ENCODE data around the gene CERS6. TPM values are rescaled to one million over a fixed set of nuclear protein-coding genes. Genes with fewer than 3 reads are reported as not detected.
A peak's percentile ranks its signal among the peaks of the same experiment; 100 is the strongest.

The CERS6 gene
- total RNA-seq, 1 donor from 2014 or later, result 66.5 TPM

DNA sequence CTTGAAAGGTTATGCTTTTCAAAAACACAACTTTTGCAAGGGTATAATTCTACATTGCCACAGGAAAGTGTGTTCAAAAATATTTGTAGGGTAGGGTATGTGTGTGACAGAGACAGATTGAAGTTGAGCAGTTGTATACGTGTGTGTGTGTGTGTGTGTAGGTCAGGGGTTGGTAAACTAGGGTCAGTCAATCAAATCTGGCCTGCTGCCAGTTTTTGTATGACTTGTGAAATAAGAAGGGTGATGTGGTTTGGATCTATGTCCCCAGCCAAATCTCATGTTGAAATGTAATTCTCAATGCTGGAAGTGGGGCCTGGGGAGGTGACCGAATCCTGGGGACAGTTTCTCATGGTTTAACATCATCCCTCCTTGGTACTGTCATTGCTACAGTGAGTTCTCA lies 148.2 kb downstream of the CERS6 start:
- H3K4me3 Mint-ChIP-seq, result no peak overlapping the region
- H3K36me3 Mint-ChIP-seq, result peaks cover 48% of the 10 kb centered on the region
- DNase-seq (ENCODE audit: low spot score in 2 of 2, unreplicated experiment in 2 of 2), result no peak
- H3K27me3 Mint-ChIP-seq (ENCODE audit: low read depth), result no peaks in the 10 kb centered on the region
- H3K9me3 Mint-ChIP-seq, result peaks cover 31% of the 10 kb centered on the region
- peaks cover 16% of the 10 kb centered on the region for H3K4me1 Mint-ChIP-seq
- H3K27ac Mint-ChIP-seq, result no peak overlapping the region
- TF ChIP-seq, protein P1, sequence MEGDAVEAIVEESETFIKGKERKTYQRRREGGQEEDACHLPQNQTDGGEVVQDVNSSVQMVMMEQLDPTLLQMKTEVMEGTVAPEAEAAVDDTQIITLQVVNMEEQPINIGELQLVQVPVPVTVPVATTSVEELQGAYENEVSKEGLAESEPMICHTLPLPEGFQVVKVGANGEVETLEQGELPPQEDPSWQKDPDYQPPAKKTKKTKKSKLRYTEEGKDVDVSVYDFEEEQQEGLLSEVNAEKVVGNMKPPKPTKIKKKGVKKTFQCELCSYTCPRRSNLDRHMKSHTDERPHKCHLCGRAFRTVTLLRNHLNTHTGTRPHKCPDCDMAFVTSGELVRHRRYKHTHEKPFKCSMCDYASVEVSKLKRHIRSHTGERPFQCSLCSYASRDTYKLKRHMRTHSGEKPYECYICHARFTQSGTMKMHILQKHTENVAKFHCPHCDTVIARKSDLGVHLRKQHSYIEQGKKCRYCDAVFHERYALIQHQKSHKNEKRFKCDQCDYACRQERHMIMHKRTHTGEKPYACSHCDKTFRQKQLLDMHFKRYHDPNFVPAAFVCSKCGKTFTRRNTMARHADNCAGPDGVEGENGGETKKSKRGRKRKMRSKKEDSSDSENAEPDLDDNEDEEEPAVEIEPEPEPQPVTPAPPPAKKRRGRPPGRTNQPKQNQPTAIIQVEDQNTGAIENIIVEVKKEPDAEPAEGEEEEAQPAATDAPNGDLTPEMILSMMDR (IDR thresholded peaks at IDR 0.05; ENCODE audit: unreplicated experiment), result no peak

DNA sequence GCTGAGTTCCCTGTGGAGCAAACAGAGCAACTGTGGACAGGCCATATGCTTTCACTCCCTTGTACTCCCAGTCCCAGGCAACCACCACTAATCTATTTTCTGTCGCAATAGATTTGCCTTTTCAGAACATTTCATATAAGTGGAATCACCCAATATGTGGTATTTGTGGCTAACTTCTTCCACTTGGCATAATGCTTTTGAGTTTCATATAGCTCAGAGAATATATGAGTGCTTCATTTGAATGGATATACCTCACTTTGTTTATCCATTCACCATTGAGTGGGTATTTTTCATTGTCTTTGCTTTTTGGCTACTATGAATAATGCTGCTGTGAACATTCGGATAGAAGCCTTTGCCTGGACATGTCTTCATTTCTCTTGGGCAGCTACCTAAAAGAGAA lies 151.9 kb downstream of the CERS6 start:
- H3K4me1 Mint-ChIP-seq, result peaks cover 29% of the 10 kb centered on the region
- no peak overlapping the region for H3K27ac Mint-ChIP-seq
- peaks cover 57% of the 10 kb centered on the region for H3K36me3 Mint-ChIP-seq
- peaks cover 32% of the 10 kb centered on the region for H3K9me3 Mint-ChIP-seq
- H3K4me3 Mint-ChIP-seq, result no peak overlapping the region
- TF ChIP-seq, protein P1 (IDR thresholded peaks at IDR 0.05; ENCODE audit: unreplicated experiment), result no peak
- no peak for DNase-seq (ENCODE audit: low spot score in 2 of 2, unreplicated experiment in 2 of 2)
- no peaks in the 10 kb centered on the region for H3K27me3 Mint-ChIP-seq (ENCODE audit: low read depth)

DNA sequence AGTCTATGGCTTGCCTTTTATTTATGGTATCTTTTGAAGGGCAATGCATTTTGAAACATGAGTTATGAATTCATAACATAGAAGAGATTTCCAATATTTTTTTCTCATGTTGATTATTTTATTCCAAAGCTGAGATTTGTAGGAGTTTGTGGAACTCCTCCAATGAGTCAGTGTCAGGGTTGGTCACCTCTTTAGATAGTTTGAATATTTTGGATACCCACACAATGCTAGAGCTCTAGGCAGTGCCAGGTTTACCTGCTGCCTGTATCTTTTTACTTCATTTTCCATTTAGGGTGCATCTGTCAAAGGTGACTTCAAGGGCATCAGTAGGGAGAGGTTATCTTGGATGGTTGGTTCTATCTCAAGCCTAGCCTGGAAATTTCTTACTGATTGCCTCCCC lies 152.7 kb downstream of the CERS6 start:
- peaks cover 59% of the 10 kb centered on the region for H3K36me3 Mint-ChIP-seq
- H3K27me3 Mint-ChIP-seq (ENCODE audit: low read depth), result no peaks in the 10 kb centered on the region
- no peak overlapping the region for H3K4me3 Mint-ChIP-seq
- no peak for DNase-seq (ENCODE audit: low spot score in 2 of 2, unreplicated experiment in 2 of 2)
- peaks cover 32% of the 10 kb centered on the region for H3K9me3 Mint-ChIP-seq
- TF ChIP-seq, protein P1 (IDR thresholded peaks at IDR 0.05; ENCODE audit: unreplicated experiment), result no peak
- H3K4me1 Mint-ChIP-seq, result peaks cover 23% of the 10 kb centered on the region
- H3K27ac Mint-ChIP-seq, result no peak overlapping the region

DNA sequence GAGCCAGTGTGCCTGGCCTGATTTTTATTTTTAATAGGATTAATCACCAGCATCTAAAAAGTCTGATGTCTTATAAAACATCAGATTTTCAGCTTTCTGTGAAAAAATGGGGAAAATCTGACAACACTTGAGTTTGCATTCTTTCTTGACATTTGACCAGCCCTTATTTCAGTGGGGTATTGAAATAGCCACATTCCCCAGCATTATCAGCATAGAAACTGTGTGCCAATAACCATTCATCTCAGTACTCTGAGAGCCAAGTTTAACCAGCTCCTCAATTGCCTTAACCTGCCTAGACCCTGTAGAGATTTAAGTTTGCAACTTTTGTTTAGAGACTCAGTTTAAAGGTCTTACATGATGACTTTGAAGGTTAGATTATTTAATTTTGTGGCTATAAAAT lies 155.0 kb downstream of the CERS6 start:
- DNase-seq (ENCODE audit: low spot score in 2 of 2, unreplicated experiment in 2 of 2), result no peak
- Mint-ChIP-seq H3K27me3 (ENCODE audit: low read depth) (no peaks in the 10 kb centered on the region), H3K4me3 (no peak overlapping the region), H3K27ac (peak overlapping the region; percentile 22), H3K9me3 (peaks cover 34% of the 10 kb centered on the region), H3K4me1 (peaks cover 22% of the 10 kb centered on the region), H3K36me3 (peaks cover 62% of the 10 kb centered on the region)
- TF ChIP-seq, protein P1 (IDR thresholded peaks at IDR 0.05; ENCODE audit: unreplicated experiment), result no peak

DNA sequence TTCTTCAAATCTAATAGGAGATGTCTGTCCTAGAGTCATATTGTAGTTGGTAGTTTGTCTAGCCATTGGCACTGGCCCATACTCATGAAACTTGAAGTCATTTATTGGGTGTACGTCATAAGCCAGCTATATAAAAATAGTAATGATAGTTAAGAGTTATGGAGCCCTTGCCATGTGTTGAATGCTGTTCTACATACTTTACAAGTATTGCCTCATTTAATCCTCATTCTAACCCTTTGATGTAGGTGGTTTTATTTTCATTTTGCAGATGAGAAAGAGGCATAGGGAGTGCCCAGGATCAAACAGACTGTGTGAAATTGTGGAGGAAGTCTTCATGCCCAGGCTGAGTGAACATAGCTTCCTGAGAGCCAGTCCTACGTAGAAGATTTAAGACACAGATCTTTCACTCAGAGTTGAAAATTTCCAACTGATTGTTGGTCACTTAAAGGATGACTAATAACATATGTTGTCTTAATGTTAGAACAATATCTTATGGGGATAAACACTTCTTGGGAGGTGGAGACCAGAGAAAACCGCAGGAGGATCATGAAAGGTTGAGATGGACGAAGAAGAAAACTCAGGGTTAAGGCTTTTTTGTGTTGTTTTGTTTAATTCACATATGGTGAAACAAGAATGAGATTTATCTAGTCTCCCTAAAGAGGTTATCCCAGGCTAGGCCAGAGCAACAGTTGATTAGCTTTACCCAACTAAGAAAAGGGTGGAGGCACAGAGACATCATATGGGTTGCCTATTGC lies 156.0 kb downstream of the CERS6 start:
- TF ChIP-seq, protein P1 (IDR thresholded peaks at IDR 0.05; ENCODE audit: unreplicated experiment), result no peak
- H3K4me3 Mint-ChIP-seq, result no peak overlapping the region
- H3K9me3 Mint-ChIP-seq, result peaks cover 35% of the 10 kb centered on the region
- DNase-seq (ENCODE audit: low spot score in 2 of 2, unreplicated experiment in 2 of 2), result no peak
- H3K27me3 Mint-ChIP-seq (ENCODE audit: low read depth), result no peaks in the 10 kb centered on the region
- peak overlapping the region; percentile 7 for H3K27ac Mint-ChIP-seq
- H3K36me3 Mint-ChIP-seq, result peaks cover 63% of the 10 kb centered on the region
- peaks cover 22% of the 10 kb centered on the region for H3K4me1 Mint-ChIP-seq
